Activated CD8-positive, alpha-beta memory T cell treated with anti-CD3 and anti-CD28 coated beads for 4 hours (primary cell): ENCODE results near the gene MAPK14.
"Not testable (repeated sequence)": the region's sequence is repeated elsewhere in the genome, so short reads cannot be mapped to it uniquely, and the experiment has no call there.

Source experiments
- DNase-seq, 2 donors: peaks; one replicate each; pipeline ENCODE4 v3.0.0-alpha.2; 2020; ENCODE audit warnings: low read depth in 2 of 2

MAPK14 gene

GRCh38 chr6:36122495-36123269, 95.1 kb downstream of the MAPK14 start:
- DNase-seq = no peak

- peak; percentile 83 to 84 for DNase-seq
These were observed 95.9 kb downstream of the MAPK14 start for GRCh38 chr6:36123270-36124139.

GRCh38 chr6:36124346-36124745, 96.7 kb downstream of the MAPK14 start:
- DNase-seq = not testable (repeated sequence)

DNA sequence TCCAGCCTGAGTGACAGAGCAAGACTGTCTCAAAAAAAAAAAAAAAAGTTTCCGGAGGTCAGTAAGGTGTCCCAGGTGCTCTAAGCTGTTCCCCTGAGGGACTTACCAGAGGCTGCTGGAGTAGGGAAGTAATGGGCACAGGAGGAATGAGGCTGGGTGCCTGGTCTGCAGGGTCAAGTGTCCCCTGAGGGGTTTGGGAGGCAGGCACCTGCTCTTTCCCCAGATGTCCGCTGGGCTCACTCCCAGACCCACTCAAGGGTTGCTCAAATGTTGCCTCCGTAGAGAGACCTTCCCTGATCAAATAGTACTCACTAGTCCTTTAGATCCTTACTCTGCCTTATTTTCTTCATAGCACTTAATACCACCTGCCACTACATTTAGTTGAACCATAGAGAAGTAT, 97.3 kb downstream of the MAPK14 start:
- DNase-seq = no peak

GRCh38 chr6:36125575-36125974, 98.0 kb downstream of the MAPK14 start:
- no peak for DNase-seq

DNA sequence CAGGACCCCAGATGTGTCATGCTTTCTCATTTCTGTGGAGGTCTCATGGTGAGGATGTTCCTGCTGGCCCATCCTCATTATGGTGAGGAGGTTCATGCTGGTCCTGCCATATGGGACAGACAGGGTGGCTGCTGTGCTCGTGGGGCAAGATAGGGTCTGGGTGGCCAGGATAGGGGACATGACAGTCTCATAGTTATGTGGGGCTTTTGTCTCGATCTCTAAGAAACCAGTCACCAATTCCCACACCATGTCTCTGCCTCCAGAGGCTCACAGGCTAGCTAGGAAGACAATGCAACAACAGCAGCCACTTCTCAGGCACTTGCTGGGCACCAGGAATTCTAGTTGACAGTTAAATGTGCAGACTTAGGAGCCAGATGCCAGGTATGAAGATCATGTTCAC, 98.5 kb downstream of the MAPK14 start:
- DNase-seq = no peak

DNA sequence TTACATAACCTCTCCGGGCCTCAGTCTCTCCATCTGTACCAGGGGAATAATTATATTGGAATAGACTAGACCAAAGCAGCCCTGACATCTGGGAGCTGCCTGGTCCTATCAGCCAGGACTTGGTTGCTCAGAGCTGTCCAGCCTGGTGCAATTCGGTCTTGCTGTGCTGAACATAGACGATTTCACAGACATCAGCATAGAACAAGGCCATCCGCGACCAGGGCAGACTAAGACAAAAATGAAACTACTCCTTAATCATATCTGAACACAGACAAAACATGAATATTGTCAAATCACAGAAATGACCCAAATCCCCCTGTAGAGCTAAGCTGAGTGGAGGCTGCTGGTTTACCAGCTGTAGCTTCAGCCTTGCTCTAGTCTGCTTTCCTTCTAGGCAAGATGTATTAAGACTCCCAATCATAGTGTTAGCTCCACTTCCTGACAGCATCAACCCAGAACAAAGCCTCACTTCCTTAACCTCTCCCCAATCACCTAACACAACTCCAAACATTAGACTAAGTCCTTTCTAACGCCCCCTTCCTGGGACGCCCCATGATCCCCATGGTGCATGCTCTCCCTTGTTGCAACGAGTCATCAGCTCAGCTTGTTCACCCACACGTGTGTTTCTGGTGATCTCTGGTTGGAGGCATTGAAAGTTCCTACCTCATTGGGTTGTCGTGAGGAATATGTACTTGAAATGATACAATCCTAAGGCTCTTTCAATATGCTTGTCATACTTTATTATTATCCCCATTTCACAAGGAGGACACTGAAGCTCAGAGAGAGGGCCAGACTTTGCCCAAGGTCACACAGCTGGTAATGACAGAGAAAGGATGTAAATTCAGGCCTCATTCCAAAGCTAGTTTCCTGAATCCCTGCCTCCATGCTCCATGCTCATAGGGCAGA, 99.2 kb downstream of the MAPK14 start:
- DNase-seq = no peak

DNA sequence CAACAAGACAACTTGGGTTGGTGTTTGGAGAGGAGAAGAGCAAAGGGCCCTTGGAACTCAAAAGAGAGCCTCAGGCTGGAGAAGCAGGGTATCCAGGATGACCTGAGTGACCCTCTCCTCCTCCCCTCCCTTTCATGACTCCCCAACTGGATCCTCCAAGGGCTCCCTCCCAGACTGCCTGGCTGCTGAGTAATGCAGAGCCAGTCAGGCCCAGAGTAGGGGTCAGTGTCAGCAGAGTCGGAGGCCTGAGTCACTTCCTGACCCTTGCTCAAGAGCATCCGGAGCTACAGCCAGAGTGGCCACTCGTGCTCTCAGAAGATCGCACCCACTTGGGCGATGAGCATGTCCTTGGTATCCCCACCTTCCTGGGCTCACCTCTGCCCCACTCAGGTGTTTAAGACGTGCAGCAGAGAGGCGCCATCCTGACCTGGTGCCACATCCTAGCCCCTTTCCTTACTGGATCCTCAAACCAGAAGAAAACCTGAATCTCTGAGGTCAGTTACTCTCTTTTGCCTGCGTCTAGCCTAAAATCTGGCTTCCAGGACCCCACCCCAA, 99.9 kb downstream of the MAPK14 start:
- no peak for DNase-seq

DNA sequence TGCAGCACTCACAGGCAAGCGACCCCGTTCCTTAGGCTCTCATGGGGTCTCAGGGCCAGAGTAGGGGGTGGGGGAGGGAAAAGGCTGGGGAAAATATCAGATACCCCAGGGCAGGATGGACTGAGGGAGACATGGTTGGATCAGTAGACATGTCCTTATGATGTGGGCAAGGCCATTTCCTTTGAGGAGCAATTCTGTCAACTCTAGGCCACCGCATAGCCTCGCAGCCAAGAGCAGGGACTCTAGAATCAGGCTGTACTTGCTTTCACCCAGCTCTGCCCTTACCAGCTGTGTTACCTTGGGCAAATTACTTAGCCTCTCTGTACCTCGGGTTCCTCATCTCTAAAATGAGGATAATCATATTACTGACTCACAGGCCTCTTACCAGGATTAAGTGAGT, 100.5 kb downstream of the MAPK14 start:
- DNase-seq = no peak

- DNase-seq = no peak
These were observed 101.2 kb downstream of the MAPK14 start for GRCh38 chr6:36128793-36129192.

DNA sequence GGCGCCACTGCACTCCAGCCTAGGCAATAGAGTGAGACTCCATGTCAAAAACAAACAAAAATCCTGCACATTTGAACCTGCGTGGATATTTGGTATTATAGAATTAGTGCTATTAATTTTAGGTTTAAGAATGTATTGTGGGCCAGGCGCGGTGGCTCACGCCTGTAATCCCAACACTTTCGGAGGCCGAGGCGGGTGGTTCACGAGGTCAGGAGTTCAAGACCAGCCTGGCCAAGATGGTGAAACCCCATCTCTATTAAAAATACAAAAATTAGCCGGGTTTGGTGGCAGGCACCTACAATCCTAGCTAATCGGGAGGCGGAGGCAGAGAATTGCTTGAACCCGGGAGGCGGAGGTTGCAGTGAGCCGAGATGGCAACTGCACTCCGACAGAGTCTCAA, 101.7 kb downstream of the MAPK14 start:
- DNase-seq = not testable (repeated sequence)

DNA sequence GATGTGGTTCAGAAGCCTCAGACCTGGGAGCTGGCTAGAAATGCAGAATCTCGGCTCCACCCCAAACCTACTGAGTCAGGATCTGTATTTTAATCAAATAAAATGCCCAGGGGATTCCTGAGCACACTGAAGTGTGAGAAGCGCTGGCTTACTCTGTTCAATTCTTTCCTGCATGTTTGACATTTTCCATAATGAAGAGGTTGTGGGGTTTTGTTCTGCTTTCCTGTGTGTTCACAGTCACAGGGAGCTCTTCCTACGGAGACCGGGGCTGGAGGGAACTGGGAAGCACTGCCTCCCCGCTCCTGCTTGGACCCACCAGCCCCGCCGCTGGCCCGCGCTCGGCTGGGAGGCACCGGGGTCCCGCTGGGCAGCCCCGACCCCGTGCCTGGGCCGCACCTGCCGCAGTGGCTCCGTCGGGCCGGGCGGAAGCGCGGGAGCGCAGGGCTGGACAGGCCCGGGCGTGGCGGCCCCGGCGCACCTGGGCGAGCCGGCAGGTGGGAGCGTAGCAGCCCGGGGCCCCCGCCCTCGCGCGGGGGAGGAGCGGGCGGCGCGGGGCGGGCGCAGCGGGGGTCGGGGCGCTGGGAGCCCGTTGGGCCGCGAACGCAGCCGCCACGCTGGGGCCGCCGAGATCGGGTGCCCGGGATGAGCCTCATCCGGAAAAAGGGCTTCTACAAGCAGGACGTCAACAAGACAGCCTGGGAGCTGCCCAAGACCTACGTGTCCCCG, 102.5 kb downstream of the MAPK14 start, which contains the start of gene MAPK13:
MAPK13 (plus strand) TSS at position 573 of the 726 bp plus-strand sequence; CDS start at position 643, 70 bp downstream.
- no peak for DNase-seq

- peak; percentile 40 to 44 for DNase-seq
These were observed 103.3 kb downstream of the MAPK14 start for GRCh38 chr6:36130667-36131510.

- no peak for DNase-seq
These were observed 104.1 kb downstream of the MAPK14 start for GRCh38 chr6:36131511-36132245.

DNA sequence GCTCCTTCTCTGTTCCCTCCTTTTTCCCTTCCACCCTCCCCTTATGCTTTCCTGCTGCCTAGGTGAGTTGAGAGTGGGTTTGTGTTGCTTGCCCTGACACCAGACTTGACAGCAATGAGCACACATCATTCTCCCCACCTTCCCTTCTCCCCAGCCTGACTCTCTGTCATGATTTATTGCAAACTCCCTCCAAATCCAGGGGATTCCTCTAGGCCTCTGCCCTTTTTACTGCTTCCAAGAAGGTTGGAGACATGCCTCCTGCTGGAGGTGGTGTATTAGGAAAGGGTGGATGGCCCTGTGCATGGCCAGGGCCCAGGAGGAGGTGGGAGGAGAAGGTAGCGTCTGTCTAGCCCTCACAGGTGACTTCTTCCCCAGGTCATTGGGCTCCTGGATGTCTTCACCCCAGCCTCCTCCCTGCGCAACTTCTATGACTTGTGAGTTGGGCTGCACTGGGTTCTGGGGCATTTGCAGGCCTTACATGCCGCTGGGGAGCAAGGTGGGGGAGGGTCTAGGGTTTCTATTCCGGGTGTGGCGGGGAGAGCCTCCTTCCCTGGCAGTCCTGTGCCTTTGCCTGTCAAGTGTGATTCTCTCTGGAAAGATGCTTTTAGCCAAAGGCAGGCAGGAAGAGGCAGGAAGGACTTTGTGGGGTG, 104.8 kb downstream of the MAPK14 start:
- no peak for DNase-seq

GRCh38 chr6:36133148-36133547, 105.5 kb downstream of the MAPK14 start:
- DNase-seq = no peak

- no peak for DNase-seq
These were observed 106.3 kb downstream of the MAPK14 start for GRCh38 chr6:36133912-36134311.

DNA sequence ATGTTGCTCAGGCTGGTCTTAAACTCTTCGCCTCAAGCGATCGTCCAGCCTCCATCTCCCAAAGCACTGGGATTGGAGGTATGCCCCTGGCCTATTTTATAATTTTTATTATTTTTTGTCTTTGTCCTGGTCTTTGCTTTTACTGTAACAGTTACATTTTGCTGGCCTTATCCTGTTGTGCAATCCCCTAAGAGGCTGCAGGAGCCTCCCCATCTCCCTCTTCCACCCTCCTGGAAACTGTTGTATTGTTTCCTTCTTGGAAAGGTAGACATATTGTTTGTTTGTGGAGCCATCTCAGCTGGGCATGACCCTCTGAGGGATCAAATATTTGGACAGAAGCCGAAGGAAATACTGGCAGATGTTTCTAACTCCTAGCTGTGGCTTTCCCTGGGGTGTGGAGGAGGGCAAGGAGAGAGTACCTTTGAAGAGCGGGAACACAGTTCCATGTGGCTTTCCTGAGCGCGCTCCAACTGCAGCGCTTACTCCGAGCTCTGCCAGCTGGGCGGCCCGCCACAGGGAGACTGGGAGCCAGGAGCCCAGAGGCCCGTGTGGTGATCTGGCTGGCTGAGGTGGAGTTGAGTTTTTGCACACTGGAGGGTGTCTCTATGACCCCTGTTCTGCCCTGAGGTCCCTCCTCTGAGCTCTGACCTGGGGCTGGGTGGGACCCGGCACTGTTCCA, 107.6 kb downstream of the MAPK14 start:
- DNase-seq = no peak
